GM18526 (cell line): Measurements from ENCODE around the gene GREB1.

Source experiments
- POLR2A ChIP-seq: IDR thresholded peaks from 3 replicates; pipeline ENCODE4 v1.6.1; 2011; ENCODE audit not compliant: insufficient read length; ENCODE audit errors: extremely low read depth

The GREB1 gene

GRCh38 chr2:11588228-11589110, 54.6 kb downstream of the GREB1 start:
- no peak for TF ChIP-seq POLR2A

- no peak for TF ChIP-seq POLR2A
Measured at GRCh38 chr2:11589316-11589940, 55.6 kb downstream of the GREB1 start.

- no peak for TF ChIP-seq POLR2A
Measured at GRCh38 chr2:11590193-11590592, 56.3 kb downstream of the GREB1 start.

GRCh38 chr2:11591091-11591490, 57.2 kb downstream of the GREB1 start:
- TF ChIP-seq POLR2A, result no peak

- no peak for TF ChIP-seq POLR2A
Measured at GRCh38 chr2:11592671-11593574, 59.1 kb downstream of the GREB1 start.

GRCh38 chr2:11596801-11597200, 63.0 kb downstream of the GREB1 start:
- TF ChIP-seq POLR2A, result no peak

GRCh38 chr2:11597538-11598225, 63.8 kb downstream of the GREB1 start:
- TF ChIP-seq POLR2A, result no peak

GRCh38 chr2:11598228-11598731, 64.4 kb downstream of the GREB1 start:
- TF ChIP-seq POLR2A, result no peak

GRCh38 chr2:11602563-11603204, 68.8 kb downstream of the GREB1 start:
- no peak for TF ChIP-seq POLR2A

GRCh38 chr2:11610624-11611242, 76.9 kb downstream of the GREB1 start:
- TF ChIP-seq POLR2A, result no peak

- no peak for TF ChIP-seq POLR2A
Measured at GRCh38 chr2:11611251-11611650, 77.4 kb downstream of the GREB1 start.

- TF ChIP-seq POLR2A, result no peak
Measured at GRCh38 chr2:11612553-11613215, 78.8 kb downstream of the GREB1 start.

- no peak for TF ChIP-seq POLR2A
Measured at GRCh38 chr2:11613297-11613696, 79.5 kb downstream of the GREB1 start.

- no peak for TF ChIP-seq POLR2A
Measured at GRCh38 chr2:11615209-11615608, 81.4 kb downstream of the GREB1 start.
